Activated T-cell treated with anti-CD3 and anti-CD28 coated beads for 1 hour (primary cell): ENCODE results near the gene OXCT1.
"Not testable (repeated sequence)": the region's sequence is repeated elsewhere in the genome, so short reads cannot be mapped to it uniquely, and the experiment has no call there.

Experiments
- DNase-seq: peaks from one replicate; pipeline ENCODE4 v3.0.0-alpha.2; 2020; ENCODE audit warnings: low read depth

The OXCT1 gene

GRCh38 chr5:41827792-41828191 is 42.4 kb downstream of the OXCT1 start:
- no peak for DNase-seq

DNA sequence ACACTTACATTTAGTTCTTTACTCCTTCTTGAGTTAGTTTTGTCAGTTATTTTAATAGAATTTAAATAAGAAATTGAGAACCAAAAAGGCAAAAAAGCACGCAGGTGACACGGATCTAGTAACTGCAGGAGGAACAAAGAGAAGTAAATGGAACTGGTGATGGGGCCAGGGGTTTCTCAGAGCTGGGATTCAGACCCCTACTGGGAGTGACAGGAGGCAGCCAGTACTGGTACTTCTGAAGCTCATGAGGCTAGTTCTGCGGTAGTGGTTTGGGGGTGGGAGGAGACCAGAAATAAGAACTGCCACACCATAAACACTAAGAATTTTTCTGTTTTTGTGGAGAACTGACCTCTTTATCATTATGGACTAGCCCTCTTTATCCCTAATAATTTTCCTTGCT is 48.2 kb downstream of the OXCT1 start:
- no peak for DNase-seq

- DNase-seq, result no peak
Measured at GRCh38 chr5:41821051-41821450, 49.2 kb downstream of the OXCT1 start.

DNA sequence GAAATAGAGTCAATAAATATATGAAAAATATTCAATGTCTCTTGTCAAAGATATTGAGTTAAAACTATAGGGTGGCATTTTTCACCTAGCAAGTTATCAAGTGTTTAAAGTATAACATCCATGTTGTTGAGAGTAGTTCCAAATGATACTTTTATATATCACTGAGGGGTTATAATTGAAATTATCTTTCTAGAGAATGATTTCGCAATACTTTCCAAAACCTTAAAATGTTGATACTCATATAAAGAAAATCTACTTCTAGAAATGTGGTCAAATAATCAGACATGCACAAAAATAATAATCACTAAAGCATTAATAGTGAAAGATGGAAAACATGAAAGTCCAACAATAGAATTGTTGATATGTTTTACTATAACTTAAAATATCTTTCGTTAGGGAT is 50.1 kb downstream of the OXCT1 start:
- DNase-seq, result no peak

GRCh38 chr5:41817625-41818301 is 52.5 kb downstream of the OXCT1 start:
- no peak for DNase-seq

DNA sequence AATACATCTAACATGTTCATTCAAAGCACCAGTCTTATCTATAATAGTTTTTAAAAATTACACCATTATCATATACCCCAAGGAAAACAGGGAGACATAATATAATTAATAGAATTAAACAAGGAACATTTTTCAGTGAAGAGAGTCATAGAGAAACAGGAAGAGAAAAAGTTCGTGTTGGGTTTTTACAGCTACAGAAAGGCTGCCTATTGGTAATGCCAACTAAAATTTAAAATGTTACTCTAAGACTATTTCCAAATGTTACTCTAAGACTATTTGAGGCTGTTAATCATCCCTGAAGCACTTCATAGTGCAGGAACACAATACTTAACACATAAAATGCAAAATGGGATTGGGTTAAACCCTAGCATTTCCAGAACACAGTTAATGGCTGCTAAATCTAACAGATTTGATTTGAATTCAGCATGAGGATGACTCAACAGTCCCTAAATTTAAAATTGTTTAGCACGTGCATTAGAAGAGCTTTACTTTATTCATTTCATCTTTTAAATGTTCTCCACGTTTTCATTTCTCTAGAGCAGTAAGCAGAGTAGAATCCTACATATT is 54.5 kb downstream of the OXCT1 start:
- DNase-seq, result no peak

DNA sequence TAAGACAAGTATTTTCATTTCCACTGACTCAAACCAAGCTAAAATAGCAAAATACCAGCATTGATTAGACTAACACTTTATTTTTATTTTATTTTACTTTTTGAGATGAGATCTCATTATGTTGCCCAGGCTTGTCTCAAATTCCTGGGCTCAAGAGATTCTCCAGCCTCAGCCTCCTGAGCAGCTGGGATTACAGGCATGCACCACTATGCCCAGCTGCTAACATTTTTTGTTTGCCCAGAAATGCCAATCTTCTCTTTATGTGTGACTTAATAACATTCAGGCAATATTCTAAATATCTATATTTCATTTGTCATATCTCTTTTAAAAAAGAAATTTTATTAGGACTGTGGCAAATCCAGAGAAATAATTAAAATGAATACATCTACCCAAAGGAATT is 55.0 kb downstream of the OXCT1 start:
- no peak for DNase-seq

DNA sequence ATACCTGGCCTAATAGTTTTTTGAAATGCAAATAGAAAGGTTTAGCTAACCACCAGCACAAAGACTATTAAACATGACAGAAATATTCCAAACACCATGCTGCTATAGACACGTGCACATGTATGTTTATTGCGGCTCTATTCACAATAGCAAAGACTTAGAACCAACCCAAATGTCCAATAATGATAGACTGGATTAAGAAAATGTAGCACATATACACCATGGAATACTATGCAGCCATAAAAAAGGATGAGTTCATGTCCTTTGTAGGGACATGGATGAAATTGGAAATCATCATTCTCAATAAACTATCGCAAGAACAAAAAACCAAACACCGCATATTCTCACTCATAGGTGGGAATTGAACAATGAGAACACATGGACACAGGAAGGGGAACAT is 55.9 kb downstream of the OXCT1 start:
- DNase-seq, result not testable (repeated sequence)

DNA sequence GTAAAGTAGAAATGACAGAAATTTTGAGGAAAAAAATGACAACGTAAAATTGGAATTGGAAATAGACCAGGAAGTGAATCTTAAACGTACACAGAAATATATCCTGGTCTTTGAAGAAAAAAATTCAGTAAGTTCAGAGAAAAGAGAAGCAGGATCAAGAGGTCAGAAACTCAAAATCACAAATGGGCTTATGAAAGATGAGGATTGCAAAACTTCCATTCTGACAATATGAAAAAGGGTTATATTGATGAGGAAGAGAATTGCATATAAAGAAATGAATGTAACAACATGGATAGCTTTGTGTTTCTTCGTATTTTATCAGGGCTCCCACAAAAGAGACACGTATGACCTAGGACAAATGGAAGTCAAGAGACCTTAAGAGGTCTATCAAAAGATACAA is 58.1 kb downstream of the OXCT1 start:
- DNase-seq, result no peak

GRCh38 chr5:41809128-41809527 is 61.1 kb downstream of the OXCT1 start:
- DNase-seq, result no peak

GRCh38 chr5:41808294-41808693 is 61.9 kb downstream of the OXCT1 start:
- no peak for DNase-seq

DNA sequence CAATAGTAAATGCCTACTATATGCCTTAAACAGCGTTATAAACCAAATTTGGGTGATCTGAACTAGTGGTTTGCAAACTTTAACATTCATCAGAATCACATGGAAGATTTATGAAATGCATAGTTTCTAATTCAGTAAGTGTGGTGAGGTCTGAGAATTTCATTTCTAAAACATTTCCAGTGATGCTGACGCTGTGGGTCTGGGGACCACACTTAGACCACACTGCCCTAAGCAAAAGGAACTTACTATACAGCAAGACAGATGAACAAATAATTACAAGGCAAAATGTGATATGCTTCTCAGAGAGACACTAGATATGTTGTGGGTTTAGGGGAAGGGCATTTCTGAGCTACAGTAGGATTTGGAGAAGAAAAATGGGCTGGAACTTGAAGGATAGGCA is 72.6 kb downstream of the OXCT1 start:
- no peak for DNase-seq

DNA sequence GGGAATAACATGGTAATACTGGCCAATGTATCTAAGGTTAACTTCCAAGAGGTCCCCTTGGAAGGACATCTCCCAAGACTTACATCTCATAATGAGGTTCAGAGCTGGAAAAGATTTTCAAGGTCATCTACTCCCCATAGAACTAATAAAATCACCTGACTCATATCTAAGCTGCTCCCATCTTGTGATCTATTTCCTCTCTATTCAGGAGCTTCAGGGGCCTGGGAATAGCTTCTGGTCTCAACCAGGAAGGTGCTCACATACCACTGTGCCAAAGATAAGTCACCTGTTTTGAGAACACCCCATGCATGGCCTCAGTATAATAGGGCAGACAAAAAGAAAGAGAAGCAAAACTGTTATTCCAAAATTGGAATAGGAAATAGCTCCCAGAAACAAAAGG is 74.2 kb downstream of the OXCT1 start:
- no peak for DNase-seq

- DNase-seq, result no peak
Measured at GRCh38 chr5:41795125-41795524, 75.1 kb downstream of the OXCT1 start.

- DNase-seq, result no peak
Measured at GRCh38 chr5:41794471-41794870, 75.8 kb downstream of the OXCT1 start.

GRCh38 chr5:41793141-41793770 is 77.0 kb downstream of the OXCT1 start:
- DNase-seq, result no peak

- no peak for DNase-seq
Measured at GRCh38 chr5:41790038-41790776, 80.0 kb downstream of the OXCT1 start.

GRCh38 chr5:41789434-41789833 is 80.8 kb downstream of the OXCT1 start:
- no peak for DNase-seq

- no peak for DNase-seq
Measured at GRCh38 chr5:41788941-41789368, 81.3 kb downstream of the OXCT1 start.

- DNase-seq, result no peak
Measured at GRCh38 chr5:41787265-41787664, 83.0 kb downstream of the OXCT1 start.

DNA sequence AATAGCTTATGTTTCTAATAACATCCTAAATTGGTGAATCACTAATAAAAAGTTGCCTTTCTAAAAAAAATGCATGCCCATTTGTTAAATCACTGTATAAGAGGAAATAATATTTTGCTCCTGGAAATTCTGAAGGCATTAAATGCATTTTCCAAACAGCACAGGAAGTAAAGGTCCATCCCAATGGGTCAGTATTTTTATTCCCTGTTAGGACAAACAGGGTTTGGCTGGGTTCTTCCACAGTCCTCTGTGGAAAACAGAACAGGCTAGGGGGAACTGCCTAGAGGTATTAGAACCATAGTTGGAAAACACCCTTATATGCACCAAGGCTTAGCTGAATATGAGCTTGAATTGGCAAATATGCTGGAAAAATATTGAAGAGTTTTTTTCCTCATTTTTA is 85.2 kb downstream of the OXCT1 start:
- no peak for DNase-seq

- DNase-seq, result no peak
Measured at GRCh38 chr5:41778410-41778809, 91.8 kb downstream of the OXCT1 start.

DNA sequence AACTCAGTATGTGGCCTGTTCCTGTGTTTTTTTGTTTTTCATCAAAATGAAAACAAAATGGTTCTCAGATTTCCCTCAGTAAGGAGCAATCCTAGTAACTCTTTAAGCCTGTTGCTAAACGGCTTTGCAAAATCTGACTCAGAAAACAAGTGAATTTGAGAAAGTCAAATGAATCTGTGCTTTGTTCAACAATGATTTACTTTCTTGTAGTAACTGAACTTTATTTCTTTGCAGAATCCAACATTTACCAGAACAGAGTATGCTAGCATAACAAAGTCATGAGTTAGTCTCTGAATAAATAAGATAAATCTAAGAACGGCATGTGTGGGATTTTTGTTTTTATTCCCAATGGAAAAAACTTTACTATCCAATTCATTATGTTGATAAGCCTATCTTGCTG is 93.8 kb downstream of the OXCT1 start:
- DNase-seq, result no peak
